Right lobe of liver (tissue), 6 donors: ENCODE measurements around the gene UACA. TPM values are rescaled to one million over a fixed set of nuclear protein-coding genes. Genes with fewer than 3 reads are reported as not detected.

Experiments
- ATAC-seq, 4 donors: fragments of 200-7000 bp; cut with Tn5 transposase; one replicate each; pipeline ENCODE4 v1.9.1; 2020; ENCODE audit warnings: mild to moderate bottlenecking in 4 of 4, moderate library complexity in 4 of 4
- DNase-seq, 3 donors: peaks; one replicate each; pipeline ENCODE4 v3.0.0-alpha.2; 2020
- H3K27ac ChIP-seq, 3 donors: fragments of 200-600 bp; one replicate each; pipeline ENCODE4 v1.8.0; 2022
- H3K27me3 ChIP-seq, 2 donors: fragments of 200-600 bp; one replicate each; pipeline ENCODE4 v1.8.0; 2022
- H3K36me3 ChIP-seq, 4 donors: fragments of 200-600 bp; sonication (generic) in 1 of 4; one replicate each; pipeline versions ENCODE4 v1.5.1 to v1.8.0; 2017 to 2022; ENCODE audit warnings: control low read depth in 1 of 4
- H3K4me1 ChIP-seq, 4 donors: fragments of 200-600 bp; sonication (generic) in 1 of 4; one replicate each; pipeline versions ENCODE4 v1.5.1 to v1.8.0; 2017 to 2022; ENCODE audit warnings: control low read depth in 1 of 4
- H3K4me3 ChIP-seq, 3 donors: fragments of 200-600 bp; one replicate each; pipeline ENCODE4 v1.8.0; 2022
- H3K9me3 ChIP-seq, 4 donors: fragments of 200-600 bp; sonication (generic) in 1 of 4; one replicate each; pipeline versions ENCODE4 v1.5.1 to v1.8.0; 2017 to 2022; ENCODE audit warnings: control low read depth in 1 of 4
- CTCF ChIP-seq, 4 donors: fragments of 200-600 bp in 3 of 4; fragments of 450-650 bp in 1 of 4; IDR thresholded peaks; one replicate each; pipeline versions ENCODE4 v1.5.1 to v1.8.0; 2016 to 2022; ENCODE audit warnings: antibody characterized with exemption in 4 of 4, mild to moderate bottlenecking in 2 of 4
- POLR2A ChIP-seq: fragments of 450-650 bp; IDR thresholded peaks from one replicate; pipeline ENCODE4 v1.6.1; 2017; ENCODE audit warnings: antibody characterized with exemption, mild to moderate bottlenecking
- WGBS: methylation state at CpG from one replicate; pipeline ENCODE4 v1.1.6; 2018; ENCODE audit warnings: low coverage, low lambda C conversion rate; ENCODE audit not compliant: insufficient coverage; ENCODE audit errors: missing lambda C conversion rate; 5-methylcytosine and 5-hydroxymethylcytosine counted together
- intact Hi-C, 2 donors: fragments of 100-400 bp; cut with DNase I; formaldehyde crosslinking; loops; one replicate each; pipeline versions ENCODE4 v1.11.2 to v1.14.1; 2022
- total RNA-seq, 6 experiments: library from RNA; depleted of rRNA in 2 of 6; stranded (reverse); fragments of >200 nt in 2 of 6; fragmentation: NEBNext Ultra II Directional in 3 of 6; extraction: Animal tissue kit (Norgen Biotek cat#: 25700) in 3 of 6; gene quantifications; one replicate each; pipeline versions ENCODE4 v1.1.0 to v1.2.4, GENCODE V29; 2016 to 2023
- donor health status: DM: no; HTN: yes; CAD: no.
- donor health status: DM: no; HTN: no; CAD: no.
- donor health status: DM: no; HTN: no; CAD: no.
- donor health status: DM: no; HTN: yes; CAD: no.
- donor health status: DM: no; HTN: yes; CAD: no.

UACA gene
- total RNA-seq, 6 experiments from 2014 or later = 10.1 to 22.3 (median 14.4) TPM

- TF ChIP-seq CTCF (IDR thresholded peaks at IDR 0.05) (no peak), POLR2A (no peak)
- H3K4me1 ChIP-seq = no peaks in the 10 kb centered on the region
- H3K36me3 ChIP-seq = no peaks in the 10 kb centered on the region
- no peak for ATAC-seq
- no peaks in the 10 kb centered on the region for H3K9me3 ChIP-seq
- intact Hi-C loops = no loop called here
- no peak overlapping the region for H3K4me3 ChIP-seq
- no CpG with 5 or more reads among the region's 6 CpGs for WGBS
- no peaks in the 10 kb centered on the region for H3K27me3 ChIP-seq
- H3K27ac ChIP-seq = no peak overlapping the region
- DNase-seq = no peak
These were observed 30.3 kb upstream of the UACA start for GRCh38 chr15:70793694-70794093.

GRCh38 chr15:70792171-70792573 lies 28.8 kb upstream of the UACA start:
- DNase-seq (no peak), ATAC-seq (no peak)
- intact Hi-C loops = no loop called here
- no peak overlapping the region for H3K4me3 ChIP-seq
- no peaks in the 10 kb centered on the region for H3K36me3 ChIP-seq
- H3K4me1 ChIP-seq = no peaks in the 10 kb centered on the region
- TF ChIP-seq CTCF (IDR thresholded peaks at IDR 0.05) = no peak
- no peak for TF ChIP-seq POLR2A
- H3K9me3 ChIP-seq = no peaks in the 10 kb centered on the region
- H3K27me3 ChIP-seq = no peaks in the 10 kb centered on the region
- 49% methylated on average over 2 of the region's 2 CpGs for WGBS
- no peak overlapping the region for H3K27ac ChIP-seq

GRCh38 chr15:70791259-70791658 lies 27.9 kb upstream of the UACA start:
- H3K36me3 ChIP-seq = no peaks in the 10 kb centered on the region
- ATAC-seq (no peak), DNase-seq (no peak)
- no peak overlapping the region for H3K4me3 ChIP-seq
- no peak overlapping the region for H3K27ac ChIP-seq
- no peaks in the 10 kb centered on the region for H3K27me3 ChIP-seq
- TF ChIP-seq POLR2A (no peak), CTCF (IDR thresholded peaks at IDR 0.05) (no peak)
- intact Hi-C loops = no loop called here
- no peaks in the 10 kb centered on the region for H3K4me1 ChIP-seq
- no peaks in the 10 kb centered on the region for H3K9me3 ChIP-seq
- 74% methylated on average over 4 of the region's 5 CpGs for WGBS

- Histone ChIP-seq H3K4me3 (no peak overlapping the region), H3K9me3 (no peaks in the 10 kb centered on the region), H3K4me1 (no peaks in the 10 kb centered on the region), H3K27ac (no peak overlapping the region), H3K27me3 (no peaks in the 10 kb centered on the region), H3K36me3 (no peaks in the 10 kb centered on the region)
- ATAC-seq (no peak), DNase-seq (peak in 1 of 3 donors; percentile 5)
- no peak for TF ChIP-seq POLR2A
- TF ChIP-seq CTCF (IDR thresholded peaks at IDR 0.05) = no peak
- 76% methylated on average over 4 of the region's 4 CpGs for WGBS
- intact Hi-C loops = no loop called here
These were observed 25.9 kb upstream of the UACA start for GRCh38 chr15:70789213-70789612.
